GM12891 (cell line): ENCODE measurements around the gene PLCH2.
"Not testable (repeated sequence)": the region's sequence is repeated elsewhere in the genome, so short reads cannot be mapped to it uniquely, and the experiment has no call there.

Source experiments
- DNase-seq: peaks from one replicate; pipeline ENCODE4 v3.0.0; 2011; ENCODE audit warnings: low spot score; ENCODE audit not compliant: insufficient read length
- FAIRE-seq: peaks from 2 replicates; lab custom pipeline; 2011; peaks lifted over from hg19 to GRCh38; lab: Jason Lieb, UNC
- PAX5 ChIP-seq: IDR thresholded peaks from 2 replicates; pipeline ENCODE4 v1.6.1; 2011; ENCODE audit warnings: low read length, moderate library complexity, mild to moderate bottlenecking; ENCODE audit not compliant: insufficient read depth, severe bottlenecking
- POLR2A ChIP-seq: IDR thresholded peaks from 2 replicates; pipeline ENCODE4 v1.6.1; 2011; ENCODE audit warnings: low read depth, low read length, control low read depth
- POLR2AphosphoS5 ChIP-seq: IDR thresholded peaks from 2 replicates; pipeline ENCODE4 v1.6.1; 2011; ENCODE audit warnings: low read depth, low read length, control low read depth
- POU2F2 ChIP-seq: IDR thresholded peaks from 2 replicates; pipeline ENCODE4 v1.6.1; 2011; ENCODE audit warnings: low read depth, mild to moderate bottlenecking, control low read depth, low read length, moderate library complexity
- SPI1 ChIP-seq: IDR thresholded peaks from 2 replicates; pipeline ENCODE4 v1.6.1; 2011; ENCODE audit warnings: low read depth, low read length, control low read depth
- TAF1 ChIP-seq: IDR thresholded peaks from 2 replicates; pipeline ENCODE4 v1.6.1; 2011; ENCODE audit warnings: low read depth, low read length, control low read depth

PLCH2 gene

DNA sequence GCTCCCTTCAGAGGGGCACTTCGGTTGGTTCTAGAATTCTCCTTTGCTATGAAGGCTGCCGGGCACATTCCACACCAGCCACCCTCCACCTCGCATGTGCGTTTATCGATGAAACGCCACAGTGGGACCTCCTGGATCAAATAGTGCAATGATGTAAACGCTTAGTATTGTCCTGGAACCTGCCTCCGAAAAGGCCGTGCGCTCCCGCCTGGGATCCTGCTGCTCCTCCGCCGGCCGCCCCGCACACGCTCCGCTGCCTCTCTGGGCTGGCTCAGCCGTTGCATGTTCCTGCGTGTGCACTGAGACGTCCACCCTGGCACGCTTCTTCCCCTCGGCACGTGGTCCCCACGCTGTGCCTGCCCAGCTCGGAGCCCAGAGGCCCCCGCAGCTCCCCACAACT lies 76.1 kb downstream of the PLCH2 start:
- TF ChIP-seq POLR2AphosphoS5, result no peak
- no peak for TF ChIP-seq POU2F2
- TF ChIP-seq SPI1, result no peak
- TF ChIP-seq TAF1, result no peak
- TF ChIP-seq POLR2A, result no peak
- TF ChIP-seq PAX5, result no peak
- no peak for FAIRE-seq
- DNase-seq, result no peak

- not testable (repeated sequence) for DNase-seq
- FAIRE-seq, result peak; percentile 76
Measured at GRCh38 chr1:2553076-2553475, 77.0 kb downstream of the PLCH2 start.

DNA sequence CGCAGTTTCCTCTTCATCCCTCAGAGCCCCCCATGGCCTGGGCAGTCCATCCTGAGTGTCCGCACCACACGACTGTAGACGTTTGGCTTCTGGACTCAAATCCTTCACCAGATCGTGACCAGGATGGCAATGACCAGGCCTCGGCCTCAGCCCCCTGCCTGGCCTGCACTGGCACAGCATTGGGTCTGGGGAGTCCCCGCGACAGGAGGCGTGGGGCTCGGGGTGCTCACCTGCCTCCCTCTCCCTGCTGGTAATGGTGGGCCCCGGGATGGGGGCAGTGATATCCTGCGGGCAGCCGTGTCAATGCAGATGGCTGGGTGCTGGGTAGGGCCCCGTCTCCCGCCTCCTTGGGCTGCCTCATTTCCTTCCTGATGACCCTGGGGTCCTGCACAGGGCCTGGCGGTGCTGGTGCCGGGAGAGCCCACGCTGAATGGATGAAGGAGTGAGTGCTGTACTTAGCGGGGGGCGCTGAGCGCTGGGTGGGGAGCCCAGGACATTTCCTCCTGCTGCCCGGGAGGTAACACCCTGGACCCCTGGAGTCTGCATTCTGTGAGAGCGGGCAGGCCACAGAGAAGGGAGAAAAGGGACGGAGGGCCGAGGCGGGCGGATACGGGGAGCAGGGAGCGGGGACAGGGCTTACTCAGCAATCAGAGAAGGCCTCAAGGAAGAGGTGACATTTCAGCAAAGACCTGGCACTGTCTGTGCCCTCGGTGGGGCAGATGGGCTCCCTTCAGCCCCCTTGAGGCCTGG lies 78.0 kb downstream of the PLCH2 start:
- FAIRE-seq (no peak), DNase-seq (no peak)

DNA sequence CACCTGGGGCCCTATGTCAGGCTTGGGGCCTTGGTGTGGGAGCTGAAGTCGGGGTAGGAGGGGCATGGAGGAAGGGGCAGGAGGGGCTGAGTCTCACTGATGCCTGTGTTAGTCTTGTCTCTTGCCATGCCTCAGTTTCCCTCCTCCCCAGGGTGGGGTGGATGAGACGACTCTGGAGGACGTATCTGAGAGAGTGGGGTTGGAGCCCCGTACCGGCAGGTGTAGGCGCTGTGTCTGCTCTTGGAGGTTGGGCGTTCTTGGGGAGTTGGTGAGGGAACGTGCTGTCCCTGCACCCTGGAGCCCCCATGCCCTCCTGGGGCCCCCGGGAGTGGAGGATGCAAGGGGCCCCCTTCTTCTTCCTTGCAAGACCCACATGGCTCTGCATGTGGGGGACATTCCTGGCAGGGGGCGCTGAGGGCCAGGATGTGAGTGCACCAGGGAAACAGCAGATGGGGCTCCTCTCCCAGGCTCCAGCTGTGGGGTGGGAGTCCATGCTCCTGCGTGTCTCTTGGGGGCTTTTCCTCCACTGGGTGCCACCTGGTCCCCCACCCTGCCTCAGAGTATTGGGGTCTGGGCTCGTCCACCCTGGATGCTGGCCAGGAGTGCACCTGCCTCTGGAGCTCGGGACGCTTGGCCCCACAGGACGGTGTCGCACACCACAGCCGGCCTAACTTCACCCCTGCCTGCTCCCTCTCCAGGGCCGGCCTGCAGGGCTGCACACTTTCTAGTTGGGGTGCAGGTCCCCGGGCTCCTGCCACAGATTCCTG lies 78.7 kb downstream of the PLCH2 start:
- peak; percentile 63 for DNase-seq
- no peak for FAIRE-seq
- TF ChIP-seq POLR2AphosphoS5 (no peak), TAF1 (no peak), POLR2A (no peak), SPI1 (no peak), PAX5 (no peak), POU2F2 (no peak)

More for the DNA sequence above, 78.0 kb downstream of the PLCH2 start:
- TF ChIP-seq POLR2A (no peak), SPI1 (no peak), POU2F2 (no peak), TAF1 (no peak), PAX5 (no peak), POLR2AphosphoS5 (no peak)
